Measurements from ENCODE around the gene SMAD2.

DNA sequence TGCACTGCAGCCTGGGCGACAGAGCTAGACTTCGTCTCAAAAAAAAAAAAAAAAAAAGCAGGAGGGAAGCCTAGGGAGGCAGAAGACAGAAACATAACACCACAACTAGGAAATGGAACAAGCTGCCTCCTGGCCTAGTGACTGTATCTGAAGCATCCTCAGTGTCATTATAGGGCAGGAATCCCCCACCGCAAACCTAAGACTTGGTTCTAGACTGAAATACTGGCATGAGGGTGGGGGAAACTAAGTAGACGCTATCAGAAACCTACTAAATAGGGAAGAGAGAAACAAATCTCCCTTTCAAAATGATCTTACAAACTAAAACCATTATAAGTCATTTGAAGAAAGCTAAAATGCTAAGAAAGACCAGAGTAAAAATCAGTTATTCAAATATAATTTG lies 16.4 kb upstream of the SMAD2 start:
- TF ChIP-seq, protein P1, sequence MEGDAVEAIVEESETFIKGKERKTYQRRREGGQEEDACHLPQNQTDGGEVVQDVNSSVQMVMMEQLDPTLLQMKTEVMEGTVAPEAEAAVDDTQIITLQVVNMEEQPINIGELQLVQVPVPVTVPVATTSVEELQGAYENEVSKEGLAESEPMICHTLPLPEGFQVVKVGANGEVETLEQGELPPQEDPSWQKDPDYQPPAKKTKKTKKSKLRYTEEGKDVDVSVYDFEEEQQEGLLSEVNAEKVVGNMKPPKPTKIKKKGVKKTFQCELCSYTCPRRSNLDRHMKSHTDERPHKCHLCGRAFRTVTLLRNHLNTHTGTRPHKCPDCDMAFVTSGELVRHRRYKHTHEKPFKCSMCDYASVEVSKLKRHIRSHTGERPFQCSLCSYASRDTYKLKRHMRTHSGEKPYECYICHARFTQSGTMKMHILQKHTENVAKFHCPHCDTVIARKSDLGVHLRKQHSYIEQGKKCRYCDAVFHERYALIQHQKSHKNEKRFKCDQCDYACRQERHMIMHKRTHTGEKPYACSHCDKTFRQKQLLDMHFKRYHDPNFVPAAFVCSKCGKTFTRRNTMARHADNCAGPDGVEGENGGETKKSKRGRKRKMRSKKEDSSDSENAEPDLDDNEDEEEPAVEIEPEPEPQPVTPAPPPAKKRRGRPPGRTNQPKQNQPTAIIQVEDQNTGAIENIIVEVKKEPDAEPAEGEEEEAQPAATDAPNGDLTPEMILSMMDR (IDR thresholded peaks at IDR 0.05), result no peak
- TF ChIP-seq POLR2A (IDR thresholded peaks at IDR 0.05), result no peak

Measured in lower leg skin (tissue), 3 donors.